Measurements from ENCODE around the gene MARS1.

DNA sequence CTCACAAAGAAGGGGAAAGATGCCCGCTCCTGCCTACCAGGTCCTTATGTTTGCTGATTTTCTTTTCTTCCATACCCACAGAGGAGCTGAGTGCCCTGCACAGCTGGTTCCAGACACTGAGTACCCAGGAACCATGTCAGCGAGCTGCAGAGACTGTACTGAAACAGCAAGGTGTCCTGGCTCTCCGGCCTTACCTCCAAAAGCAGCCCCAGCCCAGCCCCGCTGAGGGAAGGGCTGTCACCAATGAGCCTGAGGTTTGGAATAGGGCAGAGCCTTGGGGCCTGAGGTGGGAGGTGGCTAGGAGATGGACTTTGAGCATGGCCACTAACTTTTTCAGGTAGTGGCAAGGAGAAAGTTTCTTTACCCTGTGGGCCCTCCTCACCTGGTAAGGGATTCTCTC is 2.3 kb downstream of the MARS1 start:
- TF ChIP-seq CTCF (conservative IDR thresholded peaks at IDR 0.05 in 1 of 2, IDR thresholded peaks at IDR 0.05 in 1 of 2; ENCODE audit: low read depth in 1 of 2, low read length in 2 of 2) (no peak), EZH2 (IDR thresholded peaks at IDR 0.05; ENCODE audit: low read length, missing control alignments) (no peak)
